ENCODE measurements around the gene CDH16. TPM values are rescaled to one million over a fixed set of nuclear protein-coding genes. Genes with fewer than 3 reads are reported as not detected.

The CDH16 gene
- total and polyA plus RNA-seq, 2 experiments from 2014 or later = not detected

GRCh38 chr16:66964049-66964448, 45.4 kb upstream of the CDH16 start:
- no peaks in the 10 kb centered on the region for H3K36me3 Mint-ChIP-seq (ENCODE audit: low read depth)
- peaks cover 10% of the 10 kb centered on the region for H3K4me1 Mint-ChIP-seq
- Histone ChIP-seq H3K4me1 (ENCODE audit: insufficient read depth) (no peaks in the 10 kb centered on the region), H4K20me1 (replicated peaks; ENCODE audit: insufficient read depth) (no peaks in the 10 kb centered on the region; the same call in 1 of the 2 replicates), H3K36me3 (ENCODE audit: insufficient read depth) (no peaks in the 10 kb centered on the region), H3K27ac (ENCODE audit: low read depth) (no peak overlapping the region), H2AFZ (no peak overlapping the region), H3K27me3 (ENCODE audit: insufficient read depth) (no peaks in the 10 kb centered on the region), H3K4me3 (no peak overlapping the region), H3F3A (replicated peaks; ENCODE audit: low read depth) (no peaks in the 10 kb centered on the region), H3K4me2 (no peak overlapping the region), H3K79me2 (replicated peaks; ENCODE audit: insufficient read depth) (no peaks in the 10 kb centered on the region), H3K9me2 (ENCODE audit: insufficient read depth) (no peaks in the 10 kb centered on the region)
- ATAC-seq (no peak), DNase-seq (ENCODE audit: low spot score) (no peak)
- TF ChIP-seq JUNB (IDR thresholded peaks at IDR 0.05; ENCODE audit: unreplicated experiment) = no peak
- no peak for TF ChIP-seq EZH2phosphoT487 (IDR thresholded peaks at IDR 0.05; ENCODE audit: unreplicated experiment)
- TF ChIP-seq, protein P1, sequence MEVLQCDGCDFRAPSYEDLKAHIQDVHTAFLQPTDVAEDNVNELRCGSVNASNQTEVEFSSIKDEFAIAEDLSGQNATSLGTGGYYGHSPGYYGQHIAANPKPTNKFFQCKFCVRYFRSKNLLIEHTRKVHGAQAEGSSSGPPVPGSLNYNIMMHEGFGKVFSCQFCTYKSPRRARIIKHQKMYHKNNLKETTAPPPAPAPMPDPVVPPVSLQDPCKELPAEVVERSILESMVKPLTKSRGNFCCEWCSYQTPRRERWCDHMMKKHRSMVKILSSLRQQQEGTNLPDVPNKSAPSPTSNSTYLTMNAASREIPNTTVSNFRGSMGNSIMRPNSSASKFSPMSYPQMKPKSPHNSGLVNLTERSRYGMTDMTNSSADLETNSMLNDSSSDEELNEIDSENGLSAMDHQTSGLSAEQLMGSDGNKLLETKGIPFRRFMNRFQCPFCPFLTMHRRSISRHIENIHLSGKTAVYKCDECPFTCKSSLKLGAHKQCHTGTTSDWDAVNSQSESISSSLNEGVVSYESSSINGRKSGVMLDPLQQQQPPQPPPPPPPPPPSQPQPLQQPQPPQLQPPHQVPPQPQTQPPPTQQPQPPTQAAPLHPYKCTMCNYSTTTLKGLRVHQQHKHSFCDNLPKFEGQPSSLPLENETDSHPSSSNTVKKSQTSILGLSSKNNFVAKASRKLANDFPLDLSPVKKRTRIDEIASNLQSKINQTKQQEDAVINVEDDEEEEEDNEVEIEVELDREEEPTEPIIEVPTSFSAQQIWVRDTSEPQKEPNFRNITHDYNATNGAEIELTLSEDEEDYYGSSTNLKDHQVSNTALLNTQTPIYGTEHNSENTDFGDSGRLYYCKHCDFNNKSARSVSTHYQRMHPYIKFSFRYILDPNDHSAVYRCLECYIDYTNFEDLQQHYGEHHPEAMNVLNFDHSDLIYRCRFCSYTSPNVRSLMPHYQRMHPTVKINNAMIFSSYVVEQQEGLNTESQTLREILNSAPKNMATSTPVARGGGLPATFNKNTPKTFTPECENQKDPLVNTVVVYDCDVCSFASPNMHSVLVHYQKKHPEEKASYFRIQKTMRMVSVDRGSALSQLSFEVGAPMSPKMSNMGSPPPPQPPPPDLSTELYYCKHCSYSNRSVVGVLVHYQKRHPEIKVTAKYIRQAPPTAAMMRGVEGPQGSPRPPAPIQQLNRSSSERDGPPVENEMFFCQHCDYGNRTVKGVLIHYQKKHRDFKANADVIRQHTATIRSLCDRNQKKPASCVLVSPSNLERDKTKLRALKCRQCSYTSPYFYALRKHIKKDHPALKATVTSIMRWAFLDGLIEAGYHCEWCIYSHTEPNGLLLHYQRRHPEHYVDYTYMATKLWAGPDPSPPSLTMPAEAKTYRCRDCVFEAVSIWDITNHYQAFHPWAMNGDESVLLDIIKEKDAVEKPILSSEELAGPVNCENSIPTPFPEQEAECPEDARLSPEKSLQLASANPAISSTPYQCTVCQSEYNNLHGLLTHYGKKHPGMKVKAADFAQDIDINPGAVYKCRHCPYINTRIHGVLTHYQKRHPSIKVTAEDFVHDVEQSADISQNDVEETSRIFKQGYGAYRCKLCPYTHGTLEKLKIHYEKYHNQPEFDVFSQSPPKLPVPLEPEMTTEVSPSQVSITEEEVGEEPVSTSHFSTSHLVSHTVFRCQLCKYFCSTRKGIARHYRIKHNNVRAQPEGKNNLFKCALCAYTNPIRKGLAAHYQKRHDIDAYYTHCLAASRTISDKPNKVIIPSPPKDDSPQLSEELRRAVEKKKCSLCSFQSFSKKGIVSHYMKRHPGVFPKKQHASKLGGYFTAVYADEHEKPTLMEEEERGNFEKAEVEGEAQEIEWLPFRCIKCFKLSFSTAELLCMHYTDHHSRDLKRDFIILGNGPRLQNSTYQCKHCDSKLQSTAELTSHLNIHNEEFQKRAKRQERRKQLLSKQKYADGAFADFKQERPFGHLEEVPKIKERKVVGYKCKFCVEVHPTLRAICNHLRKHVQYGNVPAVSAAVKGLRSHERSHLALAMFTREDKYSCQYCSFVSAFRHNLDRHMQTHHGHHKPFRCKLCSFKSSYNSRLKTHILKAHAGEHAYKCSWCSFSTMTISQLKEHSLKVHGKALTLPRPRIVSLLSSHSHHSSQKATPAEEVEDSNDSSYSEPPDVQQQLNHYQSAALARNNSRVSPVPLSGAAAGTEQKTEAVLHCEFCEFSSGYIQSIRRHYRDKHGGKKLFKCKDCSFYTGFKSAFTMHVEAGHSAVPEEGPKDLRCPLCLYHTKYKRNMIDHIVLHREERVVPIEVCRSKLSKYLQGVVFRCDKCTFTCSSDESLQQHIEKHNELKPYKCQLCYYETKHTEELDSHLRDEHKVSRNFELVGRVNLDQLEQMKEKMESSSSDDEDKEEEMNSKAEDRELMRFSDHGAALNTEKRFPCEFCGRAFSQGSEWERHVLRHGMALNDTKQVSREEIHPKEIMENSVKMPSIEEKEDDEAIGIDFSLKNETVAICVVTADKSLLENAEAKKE (CRISPR knock-in tag; IDR thresholded peaks at IDR 0.05) = no peak
- no peak for TF ChIP-seq ETS1 (IDR thresholded peaks at IDR 0.05)
- no peak overlapping the region for H3K27ac Mint-ChIP-seq
- peaks cover 4% of the 10 kb centered on the region; the same call in 1 of the 3 replicates for H3K9me3 Mint-ChIP-seq
- peaks cover 5% of the 10 kb centered on the region for H3K27me3 Mint-ChIP-seq (ENCODE audit: insufficient read depth, low read depth, poor library complexity)
- no peak overlapping the region for H3K4me3 Mint-ChIP-seq

DNA sequence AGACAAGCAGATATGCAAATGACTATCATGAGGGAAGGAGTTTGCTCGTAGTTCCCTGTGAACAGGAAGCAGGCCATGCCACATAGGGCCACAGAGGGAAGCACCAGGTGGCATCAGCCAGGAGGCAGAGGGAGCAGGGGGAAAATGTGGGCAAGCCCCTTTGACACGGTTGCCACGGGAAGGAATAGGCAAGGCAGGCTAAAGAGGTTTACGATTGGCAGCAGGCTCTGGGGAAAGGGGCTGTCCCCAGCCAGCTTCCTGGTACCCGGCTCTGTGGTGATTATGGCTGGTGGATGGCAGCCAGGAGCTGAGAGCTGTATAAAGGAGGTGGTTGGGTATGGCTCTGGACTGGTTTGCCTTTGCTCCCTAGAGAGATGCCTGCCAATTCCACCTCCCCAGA, 43.2 kb upstream of the CDH16 start:
- H3K36me3 Mint-ChIP-seq (ENCODE audit: low read depth) = no peaks in the 10 kb centered on the region
- H2AFZ ChIP-seq = peak overlapping the region; percentile 96; the same call in 1 of the 2 replicates
- DNase-seq (ENCODE audit: low spot score) (no peak), ATAC-seq (no peak)
- H3K4me3 ChIP-seq = no peak overlapping the region
- H3K27me3 ChIP-seq (ENCODE audit: insufficient read depth) = no peaks in the 10 kb centered on the region
- H3F3A ChIP-seq (replicated peaks; ENCODE audit: low read depth) = no peaks in the 10 kb centered on the region
- H3K9me3 Mint-ChIP-seq = peaks cover 4% of the 10 kb centered on the region; the same call in 2 of the 3 replicates
- no peak overlapping the region for H3K27ac Mint-ChIP-seq
- peaks cover 10% of the 10 kb centered on the region for H3K4me1 Mint-ChIP-seq
- H3K4me2 ChIP-seq = no peak overlapping the region
- H3K27ac ChIP-seq (ENCODE audit: low read depth) = no peak overlapping the region
- no peaks in the 10 kb centered on the region for H3K4me1 ChIP-seq (ENCODE audit: insufficient read depth)
- H3K4me3 Mint-ChIP-seq = peak overlapping the region; percentile 81; the same call in 2 of the 3 replicates
- H3K79me2 ChIP-seq (replicated peaks; ENCODE audit: insufficient read depth) = no peaks in the 10 kb centered on the region
- no peaks in the 10 kb centered on the region for H3K36me3 ChIP-seq (ENCODE audit: insufficient read depth)
- peaks cover 8% of the 10 kb centered on the region for H3K27me3 Mint-ChIP-seq (ENCODE audit: insufficient read depth, low read depth, poor library complexity)
- H4K20me1 ChIP-seq (replicated peaks; ENCODE audit: insufficient read depth) = no peaks in the 10 kb centered on the region; the same call in 1 of the 2 replicates
- no peaks in the 10 kb centered on the region for H3K9me2 ChIP-seq (ENCODE audit: insufficient read depth)
- no peak for TF ChIP-seq ZNF331 (CRISPR knock-in tag; IDR thresholded peaks at IDR 0.05; ENCODE audit: low read depth)
- TF ChIP-seq, protein P1 (CRISPR knock-in tag; IDR thresholded peaks at IDR 0.05) = no peak

All from GM23338 (cell line).